CD4-positive, alpha-beta T cell (primary cell): ENCODE results near the gene PRR14. TPM values are rescaled to one million over a fixed set of nuclear protein-coding genes. Genes with fewer than 3 reads are reported as not detected.

Source experiments
- ATAC-seq: fragments of 200-7000 bp; cut with Tn5 transposase; one replicate; pipeline ENCODE4 v1.10.0; 2022; ENCODE audit warnings: mild to moderate bottlenecking; ENCODE audit not compliant: poor library complexity
- CTCF ChIA-PET: fragments of 350-600 bp; sonication (Branson Sonifier 250); formaldehyde crosslinking; loops from one replicate; lab custom pipeline; 2021; ENCODE audit warnings: antibody characterized with exemption, inconsistent platforms; lab: Charles Lee
- POLR2A ChIA-PET: fragments of 350-600 bp; sonication (Branson Sonifier 250); formaldehyde crosslinking; loops from one replicate; lab custom pipeline; 2021; ENCODE audit warnings: antibody characterized with exemption, inconsistent platforms; lab: Charles Lee
- DNase-seq, 14 experiments: peaks; one replicate each; pipeline ENCODE4 v3.0.0-alpha.2; 2013 to 2020; ENCODE audit warnings: mixed read lengths in 2 of 14
- H3K27ac ChIP-seq, 2 donors: one replicate each; pipeline versions ENCODE4 v1.5.1 to v1.7.0; 2013; ENCODE audit warnings: low read length in 2 of 2, low read depth in 1 of 2, mild to moderate bottlenecking in 1 of 2
- H3K27me3 ChIP-seq, 2 experiments: 1 replicate in 1 of 2; 2 replicates in 1 of 2; pipeline versions ENCODE4 v1.6.1 to v1.7.0; 2013; ENCODE audit warnings: low read length in 2 of 2, control low read depth in 1 of 2, mild to moderate bottlenecking in 1 of 2, moderate library complexity in 1 of 2; ENCODE audit not compliant: insufficient read depth in 2 of 2, control insufficient read depth in 1 of 2
- H3K36me3 ChIP-seq: one replicate; pipeline ENCODE4 v1.6.1; 2013; ENCODE audit warnings: low read length, control low read depth; ENCODE audit not compliant: insufficient read depth
- H3K4me1 ChIP-seq: one replicate; pipeline ENCODE4 v1.6.1; 2013; ENCODE audit warnings: low read length, control low read depth; ENCODE audit not compliant: insufficient read depth
- H3K4me3 ChIP-seq: one replicate; pipeline ENCODE4 v1.5.1; 2013; ENCODE audit warnings: mild to moderate bottlenecking, low read length, moderate library complexity
- H3K9me3 ChIP-seq, 2 experiments: 1 replicate in 1 of 2; 2 replicates in 1 of 2; pipeline versions ENCODE4 v1.6.1 to v1.7.0; 2013; ENCODE audit warnings: low read length in 2 of 2, mild to moderate bottlenecking in 2 of 2, control low read depth in 1 of 2, moderate library complexity in 1 of 2; ENCODE audit not compliant: control insufficient read depth in 1 of 2, insufficient read depth in 1 of 2
- H3K27ac Mint-ChIP-seq: one replicate; pipeline ENCODE4 v1.8.0; 2020; ENCODE audit warnings: mixed read lengths
- H3K27me3 Mint-ChIP-seq: one replicate; pipeline ENCODE4 v1.8.0; 2021; ENCODE audit warnings: mixed read lengths
- H3K36me3 Mint-ChIP-seq: one replicate; pipeline ENCODE4 v1.8.0; 2021; ENCODE audit warnings: low read depth, mixed read lengths
- H3K4me1 Mint-ChIP-seq: one replicate; pipeline ENCODE4 v1.8.0; 2021; ENCODE audit warnings: low read depth, mixed read lengths
- H3K4me3 Mint-ChIP-seq: one replicate; pipeline ENCODE4 v1.8.0; 2020; ENCODE audit warnings: mild to moderate bottlenecking, mixed read lengths
- H3K9me3 Mint-ChIP-seq: one replicate; pipeline ENCODE4 v1.8.0; 2020; ENCODE audit warnings: mixed read lengths
- intact Hi-C, 2 experiments: fragments of 100-400 bp; cut with DNase I in 1 of 2; cut with micrococcal nuclease in 1 of 2; formaldehyde crosslinking; loops; one replicate each; pipeline versions ENCODE4 v1.15.1 to v1.9.0; 2023 to 2025; cut with DNase I, micrococcal nuclease
- polyA plus RNA-seq, 2 donors: library from polyadenylated mRNA; unstranded; fragments of 120-200 nt; gene quantifications; one replicate each; pipeline ENCODE4 v1.2.1, GENCODE V29; 2013
- total RNA-seq, 174 experiments: library from RNA in 2 of 174; stranded (reverse) in 2 of 174; gene quantifications; one replicate each; pipeline ENCODE4 v1.2.3 and lab custom pipeline; 2021 to 2026
- TF ChIP-seq, protein P1 (sequence below): fragments of 200-600 bp; IDR thresholded peaks from one replicate; pipeline ENCODE4 v1.8.0; 2022; ENCODE audit warnings: antibody characterized with exemption, mild to moderate bottlenecking

Gene PRR14
- total RNA-seq (10 to 100 TPM; 50.2 to 51.7 TPM), total RNA-seq (lab: John Stamatoyannopoulos, UW) (12.7 to 73.9 (median 33.2) reads per million in 172 experiments)
- polyA plus RNA-seq (2013, experiment 1 of 2) = 50.6 TPM
- 61.9 TPM for polyA plus RNA-seq (2013, experiment 2 of 2)

DNA sequence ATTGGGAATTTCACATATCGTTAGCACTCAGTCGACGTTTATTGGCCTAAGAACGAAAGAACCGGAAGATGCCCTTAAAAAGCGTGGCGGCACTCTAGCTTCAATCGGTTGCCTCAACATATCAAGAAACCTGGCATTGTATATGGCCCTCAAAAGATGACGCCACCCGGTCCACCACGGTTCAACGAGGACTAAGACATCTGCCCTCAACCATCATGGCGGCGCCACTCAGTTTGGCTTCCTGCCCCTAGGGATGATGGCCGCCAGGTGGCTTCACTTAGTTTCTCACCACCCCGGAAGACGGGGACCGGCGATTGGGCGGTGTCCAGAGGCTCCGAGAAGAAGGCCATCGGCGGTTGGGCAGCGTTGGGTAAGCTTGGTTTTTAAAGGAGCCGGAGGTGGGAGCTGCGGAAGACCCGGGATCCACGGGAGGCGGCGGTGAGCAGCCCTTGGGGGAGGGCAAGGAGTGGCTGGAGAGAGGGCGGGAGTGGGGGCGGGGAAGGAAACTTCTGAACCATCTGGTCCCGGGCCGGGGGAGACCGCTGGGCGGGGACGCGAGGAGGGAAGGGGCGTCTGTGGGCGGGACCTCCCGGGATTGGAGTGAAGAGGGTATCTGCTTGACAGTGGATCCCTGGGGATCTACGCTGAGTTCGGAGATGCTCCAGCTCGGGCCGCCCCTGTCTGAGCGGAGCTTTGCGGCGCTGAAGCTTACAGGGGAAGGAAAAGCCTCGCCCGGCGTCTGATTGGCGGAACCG lies at the start of gene PRR14:
TSS of gene PRR14 (plus strand) at position 592 of the 755 bp plus-strand sequence. CDS start 686 bp downstream, outside the sequence.
- ChIA-PET CTCF (interaction anchor here (0.8 to 3.4 kb wide), 15 partner anchors 8 to 241 kb away, joined by 3 to 28 read pairs (median 4); partner anchors contain the start of genes DCTPP1, FBRS, ZNF688 and ZNF764), POLR2A (interaction anchor here (0.7 to 2.6 kb wide), 25 partner anchors 9 to 585 kb away, joined by 3 to 88 read pairs (median 7); partner anchors contain the start of genes ALDOA, DCTPP1, FBRS and ITGAL)
- Mint-ChIP-seq H3K4me3 (peak within 1 kb of the TSS; percentile 99), H3K9me3 (no peaks in the 10 kb centered on the region), H3K4me1 (peaks cover 22% of the 10 kb centered on the region), H3K27me3 (no peaks in the 10 kb centered on the region), H3K36me3 (peaks cover 47% of the 10 kb centered on the region), H3K27ac (peak within 1 kb of the TSS; percentile 95)
- intact Hi-C loops = loop anchor here (1.0 to 2.0 kb wide), 8 partner anchors 8 to 272 kb away; partner anchors contain the start of genes FBRS (in 2 of the 2), ZNF689 (in 2 of the 2), ZNF764 (in 2 of the 2) and FBXL19 (in 1 of the 2)
- Histone ChIP-seq H3K9me3 (no peaks in the 10 kb centered on the region), H3K4me3 (peak within 1 kb of the TSS; percentile 86), H3K36me3 (peaks cover 33% of the 10 kb centered on the region), H3K4me1 (peaks cover 30% of the 10 kb centered on the region), H3K27ac (peak within 1 kb of the TSS; percentile 84 to 96), H3K27me3 (no peaks in the 10 kb centered on the region)
- TF ChIP-seq, protein P1, sequence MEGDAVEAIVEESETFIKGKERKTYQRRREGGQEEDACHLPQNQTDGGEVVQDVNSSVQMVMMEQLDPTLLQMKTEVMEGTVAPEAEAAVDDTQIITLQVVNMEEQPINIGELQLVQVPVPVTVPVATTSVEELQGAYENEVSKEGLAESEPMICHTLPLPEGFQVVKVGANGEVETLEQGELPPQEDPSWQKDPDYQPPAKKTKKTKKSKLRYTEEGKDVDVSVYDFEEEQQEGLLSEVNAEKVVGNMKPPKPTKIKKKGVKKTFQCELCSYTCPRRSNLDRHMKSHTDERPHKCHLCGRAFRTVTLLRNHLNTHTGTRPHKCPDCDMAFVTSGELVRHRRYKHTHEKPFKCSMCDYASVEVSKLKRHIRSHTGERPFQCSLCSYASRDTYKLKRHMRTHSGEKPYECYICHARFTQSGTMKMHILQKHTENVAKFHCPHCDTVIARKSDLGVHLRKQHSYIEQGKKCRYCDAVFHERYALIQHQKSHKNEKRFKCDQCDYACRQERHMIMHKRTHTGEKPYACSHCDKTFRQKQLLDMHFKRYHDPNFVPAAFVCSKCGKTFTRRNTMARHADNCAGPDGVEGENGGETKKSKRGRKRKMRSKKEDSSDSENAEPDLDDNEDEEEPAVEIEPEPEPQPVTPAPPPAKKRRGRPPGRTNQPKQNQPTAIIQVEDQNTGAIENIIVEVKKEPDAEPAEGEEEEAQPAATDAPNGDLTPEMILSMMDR = no peak
- peak; percentile 89 for ATAC-seq
- DNase-seq = peak; percentile 96 to 99 (median 98)

DNA sequence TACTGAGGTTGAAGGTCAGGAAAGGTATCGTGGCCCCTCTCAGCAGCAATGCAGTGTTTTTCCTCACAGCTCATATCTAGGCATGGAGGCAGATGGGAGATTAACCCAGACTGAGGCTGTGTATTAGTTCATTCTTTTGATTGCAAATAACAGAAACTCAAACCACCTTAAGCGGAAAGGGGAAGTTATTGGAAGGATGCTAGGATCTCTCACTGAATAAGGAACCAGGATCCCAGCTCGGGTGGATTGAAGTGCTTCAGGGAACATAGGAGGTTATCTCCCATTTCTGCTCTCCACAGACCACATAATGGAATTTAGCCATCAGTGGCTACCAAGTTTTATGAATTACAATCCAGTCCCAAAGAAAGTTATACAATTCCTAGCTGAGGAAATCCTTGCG lies 48.8 kb upstream of the PRR14 start:
- no peak overlapping the region for H3K27ac ChIP-seq
- ChIA-PET POLR2A (interaction anchor here (0.9 to 1.4 kb wide), 2 partner anchors 16 to 44 kb away, joined by 3 read pairs; partner anchors contain the start of genes ZNF764 and ZNF785), CTCF (interaction anchor here (0.5 to 2.8 kb wide), 3 partner anchors 13 to 171 kb away, joined by 3 to 11 read pairs (median 3); partner anchors contain the start of gene DCTPP1)
- H3K4me3 ChIP-seq = no peak overlapping the region
- Mint-ChIP-seq H3K4me1 (peaks cover 5% of the 10 kb centered on the region), H3K27me3 (no peaks in the 10 kb centered on the region), H3K9me3 (no peaks in the 10 kb centered on the region), H3K27ac (no peak overlapping the region), H3K36me3 (peaks cover 47% of the 10 kb centered on the region), H3K4me3 (no peak overlapping the region)
- intact Hi-C loops = no loop called here
- DNase-seq (no peak), ATAC-seq (no peak)
- H3K4me1 ChIP-seq = peaks cover 7% of the 10 kb centered on the region
- H3K27me3 ChIP-seq = no peaks in the 10 kb centered on the region
- H3K36me3 ChIP-seq = peaks cover 29% of the 10 kb centered on the region
- TF ChIP-seq, protein P1 = no peak
- H3K9me3 ChIP-seq = no peaks in the 10 kb centered on the region

DNA sequence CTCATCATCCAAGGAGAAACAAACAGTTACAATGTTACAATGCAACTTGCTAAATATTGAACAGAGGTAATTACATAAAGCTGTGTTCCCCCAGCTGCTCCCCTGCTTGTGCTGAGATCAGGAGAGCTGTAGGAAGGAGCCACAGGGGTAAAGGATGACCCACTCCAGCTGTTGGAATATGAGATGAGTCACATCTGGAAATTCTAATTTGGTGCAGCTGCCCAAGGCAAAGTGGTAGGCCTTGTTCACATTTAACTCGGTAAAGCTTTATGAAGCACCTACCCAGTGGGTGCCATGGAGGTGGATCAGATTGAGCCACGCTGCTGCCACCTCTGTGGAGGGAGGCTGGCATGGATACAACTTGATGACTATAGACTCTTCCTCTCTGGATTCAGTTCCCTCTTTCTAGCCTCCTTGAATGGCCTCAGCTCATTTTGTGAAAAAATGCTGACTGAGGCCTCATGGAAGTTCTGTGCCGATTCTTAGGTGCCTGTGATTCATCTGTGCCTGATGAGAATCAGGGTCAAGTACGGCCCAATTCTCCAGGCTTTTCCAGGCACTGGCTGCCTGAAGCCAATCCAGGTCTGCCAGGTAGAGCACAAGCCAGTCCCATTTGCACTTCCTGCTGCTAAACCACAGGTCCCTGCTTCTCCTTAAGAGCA lies 48.0 kb upstream of the PRR14 start:
- Mint-ChIP-seq H3K4me1 (peaks cover 9% of the 10 kb centered on the region), H3K27me3 (no peaks in the 10 kb centered on the region), H3K9me3 (no peaks in the 10 kb centered on the region), H3K27ac (no peak overlapping the region), H3K4me3 (no peak overlapping the region), H3K36me3 (peaks cover 53% of the 10 kb centered on the region)
- intact Hi-C loops = no loop called here
- POLR2A ChIA-PET = interaction anchor here (0.9 to 1.4 kb wide), 3 partner anchors 17 to 51 kb away, joined by 3 read pairs; partner anchors contain the start of genes ZNF764 and ZNF785
- Histone ChIP-seq H3K27ac (no peak overlapping the region), H3K4me3 (no peak overlapping the region), H3K9me3 (no peaks in the 10 kb centered on the region), H3K36me3 (peaks cover 34% of the 10 kb centered on the region), H3K4me1 (peaks cover 7% of the 10 kb centered on the region), H3K27me3 (no peaks in the 10 kb centered on the region)
- DNase-seq (peak in 2 of 14 experiments; percentile 20 to 26), ATAC-seq (no peak)
- CTCF ChIA-PET = interaction anchor here (0.5 to 2.8 kb wide), 3 partner anchors 13 to 172 kb away, joined by 3 to 11 read pairs (median 3); partner anchors contain the start of gene DCTPP1
- TF ChIP-seq, protein P1 = no peak
